ENCODE measurements around the gene PACS2.
A peak's percentile ranks its signal among the peaks of the same experiment; 100 is the strongest.

PACS2 gene

DNA sequence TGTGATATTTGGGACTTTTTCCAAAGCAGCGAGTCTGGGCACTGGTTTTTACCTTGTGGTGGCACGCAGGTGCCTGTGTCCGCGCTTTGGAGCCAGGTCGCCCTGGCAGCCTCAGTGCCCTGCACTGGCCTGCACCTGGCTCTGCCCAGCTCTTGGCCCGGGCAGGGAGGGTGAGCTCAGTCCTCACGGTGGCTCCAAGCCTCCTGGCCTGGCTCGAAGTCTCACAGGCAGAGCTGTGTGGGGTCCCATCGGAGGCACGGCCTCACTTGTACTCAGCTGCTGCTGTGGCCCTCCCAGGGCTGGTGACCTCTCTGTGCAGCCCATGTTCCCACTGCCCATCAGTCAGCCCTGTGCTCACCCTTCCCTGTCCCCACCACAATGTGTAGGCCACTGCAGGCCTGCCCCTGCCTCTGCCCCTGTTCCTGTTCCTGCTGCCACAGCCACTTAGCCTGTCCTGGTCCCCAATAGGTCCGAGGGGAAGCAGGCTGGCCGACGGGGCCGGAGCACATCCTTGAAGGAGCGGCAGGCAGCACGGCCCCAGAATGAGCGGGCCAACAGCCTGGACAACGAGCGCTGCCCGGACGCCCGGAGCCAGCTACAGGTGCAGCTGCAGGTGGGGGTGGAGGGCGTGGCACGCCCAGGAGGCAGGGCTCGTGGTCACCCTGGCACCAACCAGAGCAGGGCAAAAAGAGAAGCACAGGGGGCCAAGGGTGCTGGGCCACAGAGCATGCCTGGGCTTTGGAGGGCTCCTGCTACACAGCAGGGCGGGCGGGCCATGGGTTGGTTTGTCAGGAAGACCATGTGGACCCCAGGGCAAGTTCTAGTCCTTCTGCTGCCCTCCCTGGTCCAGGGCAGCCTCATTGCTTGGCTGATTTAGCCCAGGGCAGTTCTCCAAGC is 67.1 kb downstream of the PACS2 start:
- H3K27ac ChIP-seq, result no peak overlapping the region
- no peaks in the 10 kb centered on the region for H3K27me3 ChIP-seq
- H3K4me3 ChIP-seq, result no peak overlapping the region
- no peak overlapping the region for H3K9ac ChIP-seq
- H3K9me3 ChIP-seq (replicated peaks in 1 of 11), result no peaks in the 10 kb centered on the region
- no peak overlapping the region for H3K4me2 ChIP-seq
- no peak for TF ChIP-seq Cebpa-rat (IDR thresholded peaks at IDR 0.05)
- peaks cover 0 to 12% (median 0%) of the 10 kb centered on the region in 11 experiments; a peak in 2 of 22 replicates for H4K20me1 ChIP-seq
- H3K4me1 ChIP-seq, result peaks cover under 1 to 23% (median 15%) of the 10 kb centered on the region in 10 experiments; a peak in 15 of 20 replicates
- H3K36me3 ChIP-seq, result peaks cover 0 to 59% (median 41%) of the 10 kb centered on the region in 11 experiments; a peak in 18 of 22 replicates

DNA sequence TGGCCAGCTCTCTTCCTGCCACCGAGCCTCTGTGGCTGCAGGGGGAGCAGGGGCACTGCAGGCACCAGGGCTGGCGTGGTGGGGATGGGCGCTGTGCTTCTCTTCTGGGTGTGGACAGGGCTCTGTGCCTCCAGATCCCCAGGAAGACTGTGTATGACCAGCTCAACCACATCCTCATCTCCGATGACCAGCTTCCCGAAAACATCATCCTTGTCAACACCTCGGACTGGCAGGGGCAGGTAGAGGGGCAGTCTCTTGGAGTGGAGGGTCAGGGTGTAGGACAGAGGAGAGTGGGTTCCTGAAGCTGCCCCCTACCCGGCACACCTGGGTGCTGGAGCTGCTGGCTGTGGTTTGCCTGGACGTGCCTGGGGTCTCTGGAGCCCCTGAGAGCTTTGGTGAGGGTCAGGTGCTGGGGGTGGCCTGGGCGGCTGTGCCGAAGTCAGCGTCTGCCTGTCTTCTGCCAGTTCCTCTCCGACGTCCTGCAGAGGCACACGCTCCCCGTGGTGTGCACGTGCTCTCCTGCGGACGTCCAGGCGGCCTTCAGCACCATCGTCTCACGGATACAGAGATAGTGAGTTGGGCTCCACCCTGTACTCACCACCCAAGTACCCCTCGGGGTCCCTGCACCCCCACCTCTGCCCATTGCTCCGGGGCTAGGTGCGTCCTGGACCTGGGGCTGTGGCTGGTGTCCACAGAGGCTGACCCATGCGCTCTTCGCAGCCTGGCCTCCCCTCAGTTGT is 68.0 kb downstream of the PACS2 start:
- Histone ChIP-seq H3K9me3 (replicated peaks in 1 of 11) (no peaks in the 10 kb centered on the region), H3K4me2 (no peak overlapping the region), H3K9ac (no peak overlapping the region), H3K27me3 (no peaks in the 10 kb centered on the region), H3K4me1 (peaks cover 8 to 28% (median 21%) of the 10 kb centered on the region in 10 experiments), H3K27ac (no peak overlapping the region), H3K4me3 (no peak overlapping the region), H3K36me3 (peaks cover 6 to 67% (median 46%) of the 10 kb centered on the region in 11 experiments; a peak in 19 of 22 replicates), H4K20me1 (peaks cover 0 to 12% (median 0%) of the 10 kb centered on the region in 11 experiments; a peak in 5 of 22 replicates)
- no peak for TF ChIP-seq Cebpa-rat (IDR thresholded peaks at IDR 0.05)

DNA sequence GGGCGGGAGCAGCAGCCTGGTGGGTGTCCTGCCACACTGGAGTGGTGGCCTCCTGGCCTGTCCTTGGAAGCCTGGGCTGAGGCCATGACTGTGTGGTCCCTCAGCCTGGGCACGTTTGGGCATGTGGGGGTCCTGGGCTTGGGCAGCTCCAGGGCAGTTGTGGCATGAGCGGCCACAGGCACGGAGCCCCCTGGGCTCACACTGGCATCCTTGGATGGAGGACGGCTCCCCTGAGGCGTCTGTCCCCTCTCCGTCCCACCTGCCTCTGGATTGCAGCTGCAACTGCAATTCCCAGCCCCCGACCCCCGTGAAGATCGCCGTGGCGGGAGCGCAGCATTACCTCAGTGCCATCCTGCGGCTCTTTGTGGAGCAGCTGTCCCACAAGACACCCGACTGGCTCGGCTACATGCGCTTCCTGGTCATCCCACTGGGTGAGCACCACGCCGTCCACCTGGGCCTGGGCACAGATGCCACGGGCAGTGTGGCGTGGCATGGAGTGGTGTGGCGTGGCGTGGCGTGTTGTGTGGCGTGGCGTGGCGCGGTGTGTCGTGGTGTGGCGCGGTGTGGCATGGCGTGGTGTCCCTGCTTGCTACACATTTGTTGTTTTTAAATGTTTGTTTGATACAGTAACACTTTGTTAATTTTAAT is 68.7 kb downstream of the PACS2 start:
- Histone ChIP-seq H3K27ac (no peak overlapping the region), H3K4me1 (peaks cover 15 to 35% (median 28%) of the 10 kb centered on the region in 10 experiments), H3K9me3 (replicated peaks in 1 of 11) (no peaks in the 10 kb centered on the region), H3K4me2 (no peak overlapping the region), H3K9ac (no peak overlapping the region), H3K36me3 (peaks cover 7 to 71% (median 46%) of the 10 kb centered on the region in 11 experiments; a peak in 19 of 22 replicates), H3K4me3 (no peak overlapping the region), H3K27me3 (no peaks in the 10 kb centered on the region), H4K20me1 (peaks cover 0 to 12% (median 0%) of the 10 kb centered on the region in 11 experiments; a peak in 7 of 22 replicates)
- TF ChIP-seq Cebpa-rat (IDR thresholded peaks at IDR 0.05), result no peak

DNA sequence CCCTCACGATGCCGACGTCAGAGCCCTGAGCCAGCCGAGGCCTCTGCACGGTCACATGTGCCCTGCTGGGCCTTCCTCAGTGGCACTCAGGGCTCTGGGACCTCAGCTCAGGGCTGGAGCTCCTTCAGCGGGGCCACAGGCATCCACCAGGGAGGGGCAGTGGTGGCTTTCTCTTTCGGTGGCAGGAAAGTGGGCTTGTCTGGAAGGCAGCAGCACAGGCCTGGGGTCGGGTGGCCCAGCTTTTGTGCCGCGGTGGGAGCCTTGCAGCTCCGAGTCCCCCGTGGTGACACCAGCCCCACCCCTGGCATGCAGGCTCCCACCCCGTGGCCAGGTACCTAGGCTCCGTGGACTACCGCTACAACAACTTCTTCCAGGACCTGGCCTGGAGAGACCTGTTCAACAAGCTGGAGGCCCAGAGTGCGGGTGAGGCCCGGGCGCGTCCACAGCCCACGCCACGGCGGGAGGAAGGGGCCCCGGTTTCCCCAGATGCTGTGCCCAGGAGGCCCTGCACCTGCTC is 69.6 kb downstream of the PACS2 start:
- Histone ChIP-seq H3K36me3 (peaks cover 7 to 71% (median 46%) of the 10 kb centered on the region in 11 experiments; a peak in 19 of 22 replicates), H3K9ac (no peak overlapping the region)
- TF ChIP-seq Cebpa-rat (IDR thresholded peaks at IDR 0.05), result no peak

DNA sequence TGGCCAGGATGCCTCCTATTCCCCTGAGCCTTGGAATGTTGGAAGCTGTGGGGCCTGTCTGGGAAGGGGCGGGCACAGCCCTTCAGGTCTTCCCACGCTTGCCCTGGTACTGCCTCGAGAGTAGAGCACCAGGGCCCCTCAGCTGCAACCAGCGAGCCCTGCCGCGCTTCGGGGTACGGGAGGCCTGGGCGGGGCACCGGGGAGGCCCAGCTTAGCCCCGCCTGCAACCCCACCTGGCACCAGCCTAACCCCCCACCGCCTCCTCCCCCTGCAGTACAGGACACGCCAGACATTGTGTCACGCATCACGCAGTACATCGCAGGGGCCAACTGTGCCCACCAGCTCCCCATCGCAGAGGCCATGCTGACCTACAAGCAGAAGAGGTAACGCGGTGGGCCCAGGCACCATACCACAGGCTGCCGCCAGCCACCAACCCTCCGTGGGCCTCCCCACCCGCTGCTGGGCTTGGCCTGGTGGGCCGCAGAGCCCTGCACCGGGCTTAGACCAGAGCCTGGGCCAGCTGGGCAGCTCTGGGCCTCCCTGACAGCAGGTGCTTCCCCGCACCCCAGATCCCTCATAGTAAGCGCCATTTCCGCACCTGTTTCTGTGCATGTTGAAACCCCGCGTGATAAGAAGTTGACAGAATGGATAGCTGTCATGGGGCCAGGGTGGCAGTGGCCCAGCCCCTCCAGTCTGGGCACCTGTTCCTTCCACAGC is 70.2 kb downstream of the PACS2 start:
- peak overlapping the region in 1 of 11 experiments; percentile 1; a peak in 1 of 22 replicates for H3K9ac ChIP-seq
- no peak overlapping the region for H3K4me3 ChIP-seq
- H4K20me1 ChIP-seq, result peaks cover 0 to 22% (median 2%) of the 10 kb centered on the region in 11 experiments; a peak in 6 of 22 replicates
- no peak overlapping the region for H3K27ac ChIP-seq
- no peaks in the 10 kb centered on the region for H3K27me3 ChIP-seq
- TF ChIP-seq Cebpa-rat (IDR thresholded peaks at IDR 0.05), result no peak
- peak overlapping the region in 3 of 11 experiments; percentile 72 to 91 (median 88); a peak in 5 of 22 replicates for H3K4me2 ChIP-seq
- H3K4me1 ChIP-seq, result peaks cover 31 to 50% (median 43%) of the 10 kb centered on the region in 10 experiments
- peaks cover 7 to 68% (median 43%) of the 10 kb centered on the region in 11 experiments; a peak in 19 of 22 replicates for H3K36me3 ChIP-seq
- no peaks in the 10 kb centered on the region for H3K9me3 ChIP-seq (replicated peaks in 1 of 11)

More for the DNA sequence above, 69.6 kb downstream of the PACS2 start:
- H3K4me2 ChIP-seq, result no peak overlapping the region
- peaks cover 24 to 44% (median 37%) of the 10 kb centered on the region in 10 experiments for H3K4me1 ChIP-seq
- no peak overlapping the region for H3K4me3 ChIP-seq
- no peak overlapping the region for H3K27ac ChIP-seq
- no peaks in the 10 kb centered on the region for H3K27me3 ChIP-seq
- peaks cover 0 to 21% (median 0%) of the 10 kb centered on the region in 11 experiments; a peak in 7 of 22 replicates for H4K20me1 ChIP-seq
- H3K9me3 ChIP-seq (replicated peaks in 1 of 11), result no peaks in the 10 kb centered on the region

DNA sequence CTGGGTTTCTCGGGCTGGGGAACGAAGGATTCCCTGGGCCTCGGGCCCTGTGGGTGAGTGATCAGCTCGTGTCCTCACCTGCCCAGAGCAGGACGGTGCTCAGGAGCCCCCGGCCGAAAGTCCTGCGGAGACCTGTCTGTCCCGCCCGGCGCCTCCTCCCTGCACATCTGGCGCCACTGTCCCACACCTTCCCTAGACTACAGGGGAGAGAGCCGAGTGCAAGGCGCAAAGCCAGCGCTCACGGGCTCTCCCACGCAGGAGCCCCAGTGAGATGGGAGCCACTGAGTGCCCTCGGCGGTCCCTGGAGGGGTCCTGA is 70.7 kb downstream of the PACS2 start:
- no peaks in the 10 kb centered on the region for H3K27me3 ChIP-seq
- H3K4me3 ChIP-seq, result no peak overlapping the region
- H3K9ac ChIP-seq, result peak overlapping the region in 4 of 11 experiments; percentile 1 to 53 (median 16); a peak in 3 of 22 replicates
- H3K36me3 ChIP-seq, result peaks cover 7 to 65% (median 40%) of the 10 kb centered on the region in 11 experiments; a peak in 19 of 22 replicates
- TF ChIP-seq Cebpa-rat (IDR thresholded peaks at IDR 0.05), result no peak
- peak overlapping the region in 4 of 11 experiments; percentile 42 to 91 (median 80); a peak in 7 of 22 replicates for H3K4me2 ChIP-seq
- H3K4me1 ChIP-seq, result peaks cover 36 to 56% (median 49%) of the 10 kb centered on the region in 10 experiments
- H4K20me1 ChIP-seq, result peaks cover 0 to 22% (median 5%) of the 10 kb centered on the region in 11 experiments; a peak in 8 of 22 replicates
- peak overlapping the region in 2 of 11 experiments; percentile 10 to 33; a peak in 3 of 22 replicates for H3K27ac ChIP-seq
- H3K9me3 ChIP-seq (replicated peaks in 1 of 11), result no peaks in the 10 kb centered on the region

DNA sequence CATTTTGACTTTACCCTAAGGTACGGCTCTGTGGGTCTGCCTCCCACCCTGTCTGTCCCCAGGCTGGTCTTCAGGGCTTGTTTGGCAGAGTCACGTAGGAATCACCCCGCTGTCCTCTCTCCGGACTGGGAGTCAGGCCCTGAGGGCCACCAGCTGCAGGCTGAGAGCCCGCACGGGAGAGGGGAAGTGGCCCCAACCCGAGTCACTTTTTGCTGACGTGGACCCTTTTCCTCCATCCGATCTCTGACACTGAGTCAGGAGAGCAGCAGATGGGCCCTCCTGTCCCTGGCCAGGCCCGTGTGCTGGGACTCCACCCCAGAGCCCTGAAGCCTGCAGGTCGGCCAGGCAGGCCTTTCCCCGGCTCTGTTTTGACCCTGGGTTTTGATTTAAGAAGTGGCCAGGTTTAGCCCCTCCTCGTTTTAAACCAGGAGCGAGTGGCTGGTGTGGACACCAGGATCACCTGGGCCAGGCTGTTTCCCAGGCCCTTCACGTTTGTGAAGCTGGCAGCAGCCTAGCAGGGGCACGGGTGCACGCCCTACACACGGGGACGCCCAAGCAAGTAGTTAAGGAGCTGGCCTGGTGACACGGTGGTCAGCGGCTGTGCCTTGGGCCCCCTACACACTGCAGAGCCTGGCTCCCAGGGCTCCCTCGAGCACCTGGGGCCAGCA is 71.3 kb downstream of the PACS2 start:
- H3K27me3 ChIP-seq, result no peaks in the 10 kb centered on the region
- H3K36me3 ChIP-seq, result peaks cover 7 to 65% (median 40%) of the 10 kb centered on the region in 11 experiments; a peak in 19 of 22 replicates
- no peak for TF ChIP-seq Cebpa-rat (IDR thresholded peaks at IDR 0.05)
- peaks cover 41 to 61% (median 54%) of the 10 kb centered on the region in 10 experiments for H3K4me1 ChIP-seq
- peak overlapping the region in 9 of 11 experiments; percentile 0 to 53 (median 4); a peak in 5 of 22 replicates for H3K9ac ChIP-seq
- no peaks in the 10 kb centered on the region for H3K9me3 ChIP-seq (replicated peaks in 1 of 11)
- H3K27ac ChIP-seq, result peak overlapping the region in 3 of 11 experiments; percentile 2 to 41 (median 33); a peak in 4 of 22 replicates
- H4K20me1 ChIP-seq, result peaks cover 0 to 28% (median 5%) of the 10 kb centered on the region in 11 experiments; a peak in 8 of 22 replicates
- H3K4me3 ChIP-seq, result no peak overlapping the region
- peak overlapping the region in 5 of 11 experiments; percentile 1 to 91 (median 72); a peak in 8 of 22 replicates for H3K4me2 ChIP-seq
